HepG2 (cell line): ENCODE data around the gene SLC41A1. TPM values are rescaled to one million over a fixed set of nuclear protein-coding genes. Genes with fewer than 3 reads are reported as not detected.

Experiments used
- ATAC-seq: fragments of 200-7000 bp; cut with Tn5 transposase; 3 replicates; pipeline ENCODE4 v1.9.1; 2020; ENCODE audit warnings: mild to moderate bottlenecking, moderate library complexity
- BruUV-seq: library from RNA; stranded (reverse); fragments of 400-500 nt; replicated peaks from 2 replicates; lab custom pipeline; 2021; lab: Mats Ljungman, UMichigan
- CTCF ChIA-PET: fragments of 300-600 bp; formaldehyde crosslinking; extraction: SDS; loops from one replicate; lab custom pipeline; 2021; ENCODE audit warnings: low total read pairs, inconsistent platforms, low intra/inter-chr PET ratio; lab: Yijun Ruan, JAX
- POLR2A ChIA-PET: fragments of 350-600 bp; sonication (Branson Sonifier 250); formaldehyde crosslinking; loops from one replicate; lab custom pipeline; 2020; ENCODE audit warnings: antibody characterized with exemption, inconsistent platforms; lab: Yijun Ruan, JAX
- DNase-seq: peaks from one replicate; pipeline ENCODE4 v3.0.0-alpha.2; 2015; ENCODE audit warnings: low spot score
- FAIRE-seq: peaks from 3 replicates; lab custom pipeline; 2011; peaks lifted over from hg19 to GRCh38; lab: Jason Lieb, UNC
- H2AFZ ChIP-seq: one replicate; pipeline ENCODE4 v1.6.1; 2011; ENCODE audit warnings: low read length, inconsistent platforms
- H3K27ac ChIP-seq: fragments of 300-600 bp; 3 replicates; pipeline ENCODE4 v1.8.0; 2011; ENCODE audit warnings: mixed run types, mild to moderate bottlenecking, mixed read lengths, low read length, inconsistent platforms; ENCODE audit not compliant: insufficient read depth; ENCODE audit errors: extremely low read length
- H3K27me3 ChIP-seq, 2 experiments: fragments of 200-600 bp in 1 of 2; 2 replicates in 1 of 2; 3 replicates in 1 of 2; pipeline versions ENCODE4 v1.6.0 to v1.8.0; 2011; ENCODE audit warnings: low read length in 2 of 2, mild to moderate bottlenecking in 2 of 2, moderate library complexity in 2 of 2, inconsistent platforms in 1 of 2; ENCODE audit not compliant: insufficient read depth in 2 of 2, control insufficient read depth in 1 of 2
- H3K36me3 ChIP-seq, 2 experiments: fragments of 200-600 bp in 1 of 2; replicated peaks in 1 of 2; 2 replicates in 1 of 2; 3 replicates in 1 of 2; pipeline versions ENCODE4 v1.5.1 to v1.8.0; 2011; ENCODE audit warnings: low read length in 2 of 2, inconsistent platforms in 1 of 2; ENCODE audit not compliant: insufficient read depth in 2 of 2, control insufficient read depth in 1 of 2
- H3K4me1 ChIP-seq: 2 replicates; pipeline ENCODE4 v1.5.1; 2012; ENCODE audit warnings: low read length, inconsistent platforms; ENCODE audit not compliant: insufficient read depth
- H3K4me2 ChIP-seq: 2 replicates; pipeline ENCODE4 v1.6.0; 2011; ENCODE audit warnings: low read depth, low read length, inconsistent platforms
- H3K4me3 ChIP-seq, 3 experiments: fragments of 200-600 bp in 1 of 3; sonication (generic), shearing (Covaris generic) in 1 of 3; replicated peaks in 1 of 3; 2 replicates each; pipeline ENCODE4 v1.5.1; 2011 to 2016; ENCODE audit warnings: low read length in 3 of 3, inconsistent platforms in 2 of 3, low read depth in 2 of 3, mild to moderate bottlenecking in 2 of 3, control low read depth in 1 of 3, mixed read lengths in 1 of 3; ENCODE audit not compliant: insufficient read depth in 1 of 3
- H3K79me2 ChIP-seq: one replicate; pipeline ENCODE4 v1.6.1; 2011; ENCODE audit warnings: low read length, inconsistent platforms; ENCODE audit not compliant: insufficient read depth
- H3K9ac ChIP-seq: 2 replicates; pipeline ENCODE4 v1.6.0; 2011; ENCODE audit warnings: mild to moderate bottlenecking, low read depth, low read length, inconsistent platforms; ENCODE audit not compliant: insufficient read depth
- H3K9me3 ChIP-seq: 2 replicates; pipeline ENCODE4 v1.5.1; 2012; ENCODE audit warnings: mild to moderate bottlenecking, low read length
- H4K20me1 ChIP-seq: 2 replicates; pipeline ENCODE4 v1.6.0; 2011; ENCODE audit warnings: inconsistent platforms, mild to moderate bottlenecking, low read length, moderate library complexity; ENCODE audit not compliant: insufficient read depth
- AGO2 ChIP-seq: fragments of 200-400 bp; formaldehyde crosslinking; optimal IDR thresholded peaks from 2 replicates; pipeline ENCODE3; 2017; ENCODE audit warnings: mild to moderate bottlenecking, low read depth, low read length, moderate library complexity
- DR1 ChIP-seq: sonication (generic); formaldehyde crosslinking; IDR thresholded peaks from 2 replicates; pipeline ENCODE4 v1.8.0; 2021; ENCODE audit warnings: mild to moderate bottlenecking, missing genetic modification reagents, inconsistent platforms
- ELF3 ChIP-seq: IDR thresholded peaks from 2 replicates; pipeline ENCODE4 v1.6.1; 2016; ENCODE audit warnings: missing genetic modification reagents, missing compliant biosample characterization
- ETV5 ChIP-seq: IDR thresholded peaks from 2 replicates; pipeline ENCODE4 v1.6.1; 2018; ENCODE audit warnings: missing biosample characterization, missing genetic modification reagents, inconsistent platforms, borderline replicate concordance
- NR3C1 ChIP-seq: sonication (generic); formaldehyde crosslinking; IDR thresholded peaks from 2 replicates; pipeline ENCODE4 v1.4.0; 2020; ENCODE audit warnings: missing genetic modification reagents
- SOX13 ChIP-seq, 3 experiments: fragments of 450-650 bp in 1 of 3; sonication (generic) in 1 of 3; formaldehyde crosslinking in 1 of 3; IDR thresholded peaks in 2 of 3; conservative IDR thresholded peaks in 1 of 3; 2 replicates each; pipeline versions ENCODE4 v1.5.0 to v1.6.1; 2016 to 2020; ENCODE audit warnings: antibody characterized with exemption in 1 of 3, mild to moderate bottlenecking in 1 of 3, missing compliant biosample characterization in 1 of 3, missing genetic modification reagents in 1 of 3, moderate library complexity in 1 of 3
- SPEN ChIP-seq: sonication (generic); formaldehyde crosslinking; IDR thresholded peaks from 2 replicates; pipeline ENCODE4 v1.5.1; 2020; ENCODE audit warnings: low read depth, mild to moderate bottlenecking, missing genetic modification reagents
- TP53 ChIP-seq: sonication (generic); formaldehyde crosslinking; conservative IDR thresholded peaks from 2 replicates; pipeline ENCODE4 v1.4.0; 2020; ENCODE audit warnings: missing genetic modification reagents
- ZNF614 ChIP-seq: IDR thresholded peaks from 2 replicates; pipeline ENCODE4 v1.6.1; 2018; ENCODE audit warnings: missing biosample characterization, missing genetic modification reagents, inconsistent platforms, borderline replicate concordance
- WGBS: methylation state at CpG from one replicate; pipeline ENCODE4 v1.1.6; 2017; ENCODE audit warnings: low lambda C conversion rate; 5-methylcytosine and 5-hydroxymethylcytosine counted together
- in situ Hi-C: cut with HindIII; loops from 2 replicates; pipeline ENCODE4 v1.10.0; 2017; ENCODE audit warnings: low pct_unique_long_range_greater_than_20kb; ENCODE audit not compliant: extremely low pct_ligation_motif_present
- intact Hi-C: fragments of 100-400 bp; cut with micrococcal nuclease; formaldehyde crosslinking; loops from one replicate; pipeline ENCODE4 v1.10.0; 2022; ENCODE audit not compliant: unreplicated experiment
- polyA plus RNA-seq, 8 experiments: library from polyadenylated mRNA; depleted of rRNA in 3 of 8; stranded (reverse) in 7 of 8; unstranded in 1 of 8; fragments of >200 nt; fragmentation: Illumina TruSeq in 4 of 8; extraction: Trizol in 4 of 8; gene quantifications; 2 replicates each; pipeline versions ENCODE4 v1.2.1 to v1.2.3, GENCODE V29; 2011 to 2016; ENCODE audit warnings: low read depth in 4 of 8, missing spikeins in 1 of 8, mixed read lengths in 1 of 8; ENCODE audit not compliant: insufficient read depth in 1 of 8
- total RNA-seq, 5 experiments: library from RNA; depleted of rRNA; stranded (reverse); fragments of >200 nt; fragmentation: Illumina TruSeq; extraction: Trizol; gene quantifications; 2 replicates each; pipeline ENCODE4 v1.2.3, GENCODE V29; 2016; ENCODE audit warnings: low read depth in 1 of 5
- TF ChIP-seq, protein P1 (sequence below): sonication (generic); formaldehyde crosslinking; IDR thresholded peaks from 2 replicates; pipeline ENCODE4 v1.8.1; 2023; ENCODE audit warnings: mild to moderate bottlenecking, missing genetic modification reagents, borderline replicate concordance
- TF ChIP-seq, protein P2 (sequence below): IDR thresholded peaks from 2 replicates; pipeline ENCODE4 v1.6.1; 2016; ENCODE audit warnings: missing compliant biosample characterization, missing genetic modification reagents, borderline replicate concordance
- TF ChIP-seq, protein P3 (sequence below): sonication (generic); formaldehyde crosslinking; conservative IDR thresholded peaks from 2 replicates; pipeline ENCODE4 v1.4.0; 2020; ENCODE audit warnings: missing genetic modification reagents
- TF ChIP-seq, protein P4 (sequence below): sonication (generic); IDR thresholded peaks from 2 replicates; pipeline ENCODE4 v1.6.1; 2016; ENCODE audit warnings: low read depth, borderline replicate concordance

SLC41A1 gene
- total and polyA plus RNA-seq, 2 of the 13 experiments (the other 11 are each of a cell fraction or from before 2014, with no cell fraction given): 2.2 to 4.6 TPM

DNA sequence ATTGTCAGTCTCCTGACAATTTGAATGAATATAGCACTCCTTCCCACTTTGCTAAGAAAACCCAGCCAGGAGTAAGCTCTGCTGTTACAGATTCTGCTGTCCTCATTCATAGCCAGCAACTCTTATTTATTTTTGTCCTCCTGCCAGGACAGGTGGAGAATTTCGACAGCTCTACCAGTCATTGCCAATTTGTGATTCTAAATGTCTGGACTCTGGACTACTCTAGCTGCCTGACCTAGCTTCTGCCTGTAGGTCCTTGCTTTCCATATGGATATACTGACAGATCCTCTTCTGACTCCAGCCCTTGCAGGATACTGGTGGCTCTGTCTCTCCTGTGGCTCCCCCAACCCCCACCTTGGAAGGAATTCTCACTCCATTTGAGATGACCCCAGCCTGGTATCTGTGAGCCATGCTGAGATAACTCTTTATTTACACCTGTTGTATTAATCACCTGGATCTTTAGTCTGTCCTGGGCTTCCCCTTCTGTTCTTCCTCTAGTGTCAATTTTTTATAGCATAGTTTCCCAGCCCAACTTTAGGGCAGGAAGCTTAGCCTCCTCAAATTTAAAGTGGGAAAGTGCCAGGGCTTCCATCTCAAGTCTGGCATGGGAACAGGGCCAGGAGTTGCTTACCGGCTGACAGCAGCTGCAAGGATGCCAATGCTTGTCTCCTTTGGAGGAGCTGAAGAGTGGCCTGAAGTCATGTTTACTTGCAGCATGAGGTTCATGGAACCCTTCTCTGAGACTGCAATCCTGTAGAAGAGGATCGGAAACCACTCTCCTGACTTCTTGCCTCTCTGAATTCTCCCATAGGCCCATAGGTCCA is 30.2 kb upstream of the SLC41A1 start:
- no peak overlapping the region for H3K4me3 ChIP-seq
- H3K36me3 ChIP-seq: no peaks in the 10 kb centered on the region
- in situ Hi-C loops (no loop called here), intact Hi-C loops (no loop called here)
- no peak overlapping the region for H3K4me2 ChIP-seq
- no peak overlapping the region for H3K27ac ChIP-seq
- no peak for DNase-seq
- H2AFZ ChIP-seq: no peak overlapping the region
- no peaks in the 10 kb centered on the region for H3K79me2 ChIP-seq
- FAIRE-seq: no peak
- ChIA-PET POLR2A (no interaction called here), CTCF (no interaction called here)
- WGBS: 58% methylated on average over 3 of the region's 3 CpGs
- no TSS peak for BruUV-seq
- no peak for ATAC-seq
- peaks cover 7 to 8% of the 10 kb centered on the region in 2 experiments; a peak in 3 of 5 replicates for H3K27me3 ChIP-seq
- no peaks in the 10 kb centered on the region for H3K9me3 ChIP-seq
- H4K20me1 ChIP-seq: no peaks in the 10 kb centered on the region
- no peaks in the 10 kb centered on the region for H3K4me1 ChIP-seq
- TF ChIP-seq TP53 (no peak), ETV5 (CRISPR knock-in tag) (no peak), SOX13 (IDR thresholded peaks at IDR 0.05) (no peak), SOX13 (CRISPR knock-in tag; conservative IDR thresholded peaks at IDR 0.05 in 1 of 2, IDR thresholded peaks at IDR 0.05 in 1 of 2) (no peak), ELF3 (CRISPR knock-in tag) (no peak), SPEN (CRISPR knock-in tag) (no peak)
- TF ChIP-seq, protein P1, sequence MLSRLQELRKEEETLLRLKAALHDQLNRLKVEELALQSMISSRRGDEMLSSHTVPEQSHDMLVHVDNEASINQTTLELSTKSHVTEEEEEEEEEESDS (CRISPR knock-in tag): no peak
- H3K9ac ChIP-seq: no peak overlapping the region

DNA sequence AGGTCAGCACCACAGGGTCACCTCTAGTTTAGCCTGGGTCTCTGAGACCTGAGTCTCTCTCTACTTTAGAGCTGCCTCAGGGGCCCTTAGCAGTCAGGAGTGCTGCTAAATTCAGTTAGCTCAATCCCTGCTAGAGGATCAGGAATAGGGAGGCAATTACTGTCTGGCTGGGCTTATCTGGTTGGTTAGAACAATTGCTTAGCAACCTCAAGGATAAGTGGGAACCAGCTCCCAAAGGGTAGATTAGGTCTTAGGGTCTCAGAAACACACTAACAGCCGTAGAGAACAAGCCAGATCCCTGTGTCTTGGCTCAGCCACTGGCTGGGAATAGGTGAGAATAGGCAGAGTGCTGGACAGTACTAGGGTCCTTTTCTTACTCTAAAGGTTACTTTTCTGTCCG is 29.2 kb upstream of the SLC41A1 start:
- Histone ChIP-seq H2AFZ (no peak overlapping the region), H3K9ac (no peak overlapping the region), H3K36me3 (no peaks in the 10 kb centered on the region), H4K20me1 (no peaks in the 10 kb centered on the region), H3K27me3 (peaks cover 7 to 9% of the 10 kb centered on the region in 2 experiments; a peak in 4 of 5 replicates), H3K4me3 (no peak overlapping the region), H3K9me3 (no peaks in the 10 kb centered on the region), H3K4me2 (no peak overlapping the region), H3K4me1 (no peaks in the 10 kb centered on the region), H3K27ac (no peak overlapping the region), H3K79me2 (no peaks in the 10 kb centered on the region)
- BruUV-seq: no TSS peak
- intact Hi-C loops: no loop called here
- FAIRE-seq (no peak), ATAC-seq (no peak), DNase-seq (no peak)
- POLR2A ChIA-PET: no interaction called here
- 34% methylated on average over 2 of the region's 2 CpGs for WGBS
- in situ Hi-C loops: no loop called here
- CTCF ChIA-PET: no interaction called here
- TF ChIP-seq, protein P2, sequence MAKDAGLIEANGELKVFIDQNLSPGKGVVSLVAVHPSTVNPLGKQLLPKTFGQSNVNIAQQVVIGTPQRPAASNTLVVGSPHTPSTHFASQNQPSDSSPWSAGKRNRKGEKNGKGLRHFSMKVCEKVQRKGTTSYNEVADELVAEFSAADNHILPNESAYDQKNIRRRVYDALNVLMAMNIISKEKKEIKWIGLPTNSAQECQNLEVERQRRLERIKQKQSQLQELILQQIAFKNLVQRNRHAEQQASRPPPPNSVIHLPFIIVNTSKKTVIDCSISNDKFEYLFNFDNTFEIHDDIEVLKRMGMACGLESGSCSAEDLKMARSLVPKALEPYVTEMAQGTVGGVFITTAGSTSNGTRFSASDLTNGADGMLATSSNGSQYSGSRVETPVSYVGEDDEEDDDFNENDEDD: no peak
- no peak for TF ChIP-seq AGO2
- no peak for TF ChIP-seq NR3C1 (CRISPR knock-in tag)
- TF ChIP-seq DR1 (CRISPR knock-in tag): no peak
- TF ChIP-seq, protein P3, sequence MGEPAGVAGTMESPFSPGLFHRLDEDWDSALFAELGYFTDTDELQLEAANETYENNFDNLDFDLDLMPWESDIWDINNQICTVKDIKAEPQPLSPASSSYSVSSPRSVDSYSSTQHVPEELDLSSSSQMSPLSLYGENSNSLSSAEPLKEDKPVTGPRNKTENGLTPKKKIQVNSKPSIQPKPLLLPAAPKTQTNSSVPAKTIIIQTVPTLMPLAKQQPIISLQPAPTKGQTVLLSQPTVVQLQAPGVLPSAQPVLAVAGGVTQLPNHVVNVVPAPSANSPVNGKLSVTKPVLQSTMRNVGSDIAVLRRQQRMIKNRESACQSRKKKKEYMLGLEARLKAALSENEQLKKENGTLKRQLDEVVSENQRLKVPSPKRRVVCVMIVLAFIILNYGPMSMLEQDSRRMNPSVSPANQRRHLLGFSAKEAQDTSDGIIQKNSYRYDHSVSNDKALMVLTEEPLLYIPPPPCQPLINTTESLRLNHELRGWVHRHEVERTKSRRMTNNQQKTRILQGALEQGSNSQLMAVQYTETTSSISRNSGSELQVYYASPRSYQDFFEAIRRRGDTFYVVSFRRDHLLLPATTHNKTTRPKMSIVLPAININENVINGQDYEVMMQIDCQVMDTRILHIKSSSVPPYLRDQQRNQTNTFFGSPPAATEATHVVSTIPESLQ: no peak
- TF ChIP-seq, protein P4, sequence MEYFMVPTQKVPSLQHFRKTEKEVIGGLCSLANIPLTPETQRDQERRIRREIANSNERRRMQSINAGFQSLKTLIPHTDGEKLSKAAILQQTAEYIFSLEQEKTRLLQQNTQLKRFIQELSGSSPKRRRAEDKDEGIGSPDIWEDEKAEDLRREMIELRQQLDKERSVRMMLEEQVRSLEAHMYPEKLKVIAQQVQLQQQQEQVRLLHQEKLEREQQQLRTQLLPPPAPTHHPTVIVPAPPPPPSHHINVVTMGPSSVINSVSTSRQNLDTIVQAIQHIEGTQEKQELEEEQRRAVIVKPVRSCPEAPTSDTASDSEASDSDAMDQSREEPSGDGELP: no peak
- TF ChIP-seq ZNF614 (CRISPR knock-in tag): no peak
